Lung (tissue), 12 donors: ENCODE data around the gene UBE2F. TPM values are rescaled to one million over a fixed set of nuclear protein-coding genes. Genes with fewer than 3 reads are reported as not detected.

Experiments used
- ATAC-seq: fragments of 200-7000 bp; cut with Tn5 transposase; one replicate; pipeline ENCODE4 v1.9.1; 2020; ENCODE audit warnings: moderate number of reproducible peaks; ENCODE audit not compliant: insufficient read depth, low FRiP score
- DNase-seq, 3 donors: peaks; one replicate each; pipeline ENCODE4 v3.0.0-alpha.2; 2013 to 2017
- H3K27ac ChIP-seq, 2 donors: one replicate each; pipeline ENCODE4 v1.5.1; 2013; ENCODE audit warnings: mild to moderate bottlenecking in 2 of 2, moderate library complexity in 2 of 2, control low read depth in 1 of 2, inconsistent platforms in 1 of 2, low read depth in 1 of 2, low read length in 1 of 2
- H3K27me3 ChIP-seq, 3 donors: one replicate each; pipeline ENCODE4 v1.5.1; 2013; ENCODE audit warnings: low read length in 2 of 3; ENCODE audit not compliant: control insufficient read depth in 3 of 3, insufficient read depth in 3 of 3
- H3K36me3 ChIP-seq, 4 donors: one replicate each; pipeline ENCODE4 v1.5.1; 2013; ENCODE audit warnings: low read length in 4 of 4, mild to moderate bottlenecking in 1 of 4, moderate library complexity in 1 of 4; ENCODE audit not compliant: control insufficient read depth in 4 of 4, insufficient read depth in 4 of 4
- H3K4me1 ChIP-seq, 5 donors: one replicate each; pipeline ENCODE4 v1.5.1; 2013; ENCODE audit warnings: low read length in 5 of 5, mild to moderate bottlenecking in 2 of 5, moderate library complexity in 1 of 5; ENCODE audit not compliant: control insufficient read depth in 5 of 5, insufficient read depth in 5 of 5
- H3K4me3 ChIP-seq: one replicate; pipeline ENCODE4 v1.5.1; 2013; ENCODE audit warnings: mild to moderate bottlenecking, control low read depth, moderate library complexity
- H3K9ac ChIP-seq, 2 donors: one replicate each; pipeline ENCODE4 v1.5.1; 2013; ENCODE audit warnings: low read length in 2 of 2, control low read depth in 1 of 2; ENCODE audit not compliant: insufficient read depth in 1 of 2
- H3K9me3 ChIP-seq, 4 donors: one replicate each; pipeline ENCODE4 v1.5.1; 2013; ENCODE audit warnings: low read length in 3 of 4, mild to moderate bottlenecking in 1 of 4, moderate library complexity in 1 of 4; ENCODE audit not compliant: control insufficient read depth in 4 of 4, insufficient read depth in 3 of 4
- CTCF ChIP-seq: IDR thresholded peaks from 2 replicates; pipeline ENCODE4 v1.5.1; 2012; ENCODE audit warnings: mild to moderate bottlenecking; ENCODE audit errors: control extremely low read depth, extremely low read depth
- WGBS, 2 donors: extraction: QIAGEN DNeasy Blood & Tissue Kit; methylation state at CpG; one replicate each; pipeline ENCODE4 v1.1.7; 2013; 5-methylcytosine and 5-hydroxymethylcytosine counted together
- polyA plus RNA-seq, 2 donors: library from polyadenylated mRNA; stranded (reverse); fragments of 200-250 nt; gene quantifications; one replicate each; pipeline ENCODE4 v1.2.1, GENCODE V29; 2013
- total RNA-seq, 2 donors: library from RNA; depleted of rRNA in 1 of 2; stranded (reverse); fragments of >200 nt in 1 of 2; gene quantifications; one replicate each; pipeline ENCODE4 v1.2.1, GENCODE V29; 2014 to 2021
- donor health status: control.
- donor health status: control.
- donor health status: Bipolar disorder and iron deficiency.
- donor health status: healthy.
- donor health status: DM: yes; HTN: yes; CAD: no.

Gene UBE2F
- total and polyA plus RNA-seq, 4 donors = 30.3 to 63.3 (median 46.8) TPM

GRCh38 chr2:237993701-237994100 lies 26.9 kb downstream of the UBE2F start:
- WGBS, 2 donors = 94 to 96% methylated on average over 1 of the region's 1 CpG
- no peak for TF ChIP-seq CTCF
- no peak for ATAC-seq

GRCh38 chr2:237995036-237995435 lies 28.2 kb downstream of the UBE2F start:
- H3K9ac ChIP-seq = no peak overlapping the region
- H3K9me3 ChIP-seq = peaks cover 0 to 2% (median 0%) of the 10 kb centered on the region in 4 donors
- H3K27ac ChIP-seq = no peak overlapping the region
- DNase-seq = no peak
- no peaks in the 10 kb centered on the region for H3K27me3 ChIP-seq
- H3K4me1 ChIP-seq = peaks cover 0 to 4% (median 0%) of the 10 kb centered on the region in 5 donors
- no peak overlapping the region for H3K4me3 ChIP-seq
- 90 to 96% methylated on average over 2 of the region's 2 CpGs for WGBS, 2 donors
- H3K36me3 ChIP-seq = peaks cover 0 to 12% (median 7%) of the 10 kb centered on the region in 4 donors
- TF ChIP-seq CTCF = no peak
- ATAC-seq = no peak

More at GRCh38 chr2:237993701-237994100, 26.9 kb downstream of the UBE2F start:
- H3K27ac ChIP-seq = no peak overlapping the region
- H3K9ac ChIP-seq = no peak overlapping the region
- H3K4me3 ChIP-seq = no peak overlapping the region
- H3K4me1 ChIP-seq = peaks cover 0 to 4% (median 0%) of the 10 kb centered on the region in 5 donors
- no peak for DNase-seq
- H3K9me3 ChIP-seq = no peaks in the 10 kb centered on the region
- H3K27me3 ChIP-seq = no peaks in the 10 kb centered on the region
- peaks cover 0 to 14% (median 9%) of the 10 kb centered on the region in 4 donors for H3K36me3 ChIP-seq

GRCh38 chr2:237996021-237996593 lies 29.3 kb downstream of the UBE2F start:
- no peak overlapping the region for H3K27ac ChIP-seq
- ATAC-seq = no peak
- H3K27me3 ChIP-seq = no peaks in the 10 kb centered on the region
- DNase-seq = peak in 2 of 3 donors; percentile 4 to 38
- H3K9me3 ChIP-seq = peaks cover 0 to 2% (median 0%) of the 10 kb centered on the region in 4 donors
- peaks cover 0 to 12% (median 7%) of the 10 kb centered on the region in 4 donors for H3K36me3 ChIP-seq
- H3K9ac ChIP-seq = no peak overlapping the region
- WGBS, 2 donors = 61 to 75% methylated on average over 9 of the region's 9 CpGs
- H3K4me3 ChIP-seq = no peak overlapping the region
- TF ChIP-seq CTCF = no peak
- H3K4me1 ChIP-seq = peaks cover 0 to 4% (median 0%) of the 10 kb centered on the region in 5 donors
